ENCODE results near the gene SHROOM3. TPM values are rescaled to one million over a fixed set of nuclear protein-coding genes. Genes with fewer than 3 reads are reported as not detected.

Gene SHROOM3
- total and polyA plus RNA-seq, 2 of the 13 experiments (the other 11 are each of a cell fraction or from before 2014, with no cell fraction given), result 0.01 TPM; not detected in 1

DNA sequence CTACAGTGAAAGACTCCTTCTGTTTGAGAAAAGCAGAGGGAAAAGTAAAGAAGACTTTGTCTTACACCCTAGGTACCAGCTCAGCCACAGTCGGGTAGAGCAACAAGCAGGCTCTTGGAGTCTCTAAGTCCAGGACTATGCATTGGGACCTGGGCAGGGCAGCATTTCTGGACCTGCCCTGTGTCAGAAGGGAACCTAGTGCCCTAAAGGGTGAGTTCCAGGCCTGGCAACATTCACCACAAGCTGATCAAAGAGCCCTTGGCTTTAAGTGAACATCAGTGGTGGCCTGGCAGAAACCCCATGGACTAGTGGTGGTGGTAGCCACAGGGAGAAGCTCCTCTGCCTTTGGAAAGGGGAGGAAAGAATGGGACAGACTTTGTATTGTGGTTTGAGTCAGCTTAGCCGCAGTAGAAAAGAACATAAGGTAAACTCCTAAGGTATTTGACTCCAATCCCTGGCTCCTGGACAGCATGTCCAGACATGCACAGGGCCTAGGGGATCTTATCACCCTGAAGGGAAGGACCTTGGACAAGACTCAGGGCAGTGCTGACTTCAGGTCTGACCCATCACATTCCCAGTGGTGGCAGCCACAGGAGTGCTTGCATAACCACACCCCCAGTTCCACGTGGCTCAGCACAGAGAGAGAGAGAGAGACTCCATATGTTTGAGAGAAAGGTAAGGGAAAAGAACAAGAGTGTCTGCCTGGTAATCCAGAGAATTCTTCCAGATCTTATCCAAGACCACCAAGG is 46.7 kb upstream of the SHROOM3 start (continued):
- no peak for TF ChIP-seq ZSCAN22 (CRISPR knock-in tag; IDR thresholded peaks at IDR 0.05)
- TF ChIP-seq ARID4A (CRISPR knock-in tag; IDR thresholded peaks at IDR 0.05; ENCODE audit: borderline replicate concordance), result no peak
- TF ChIP-seq CEBPB (IDR thresholded peaks at IDR 0.05; ENCODE audit: borderline replicate concordance, low read depth, low read length), result 0 out of 2 replicates have a peak, but pooled peaks have one; percentile 9
- TF ChIP-seq, protein P1, sequence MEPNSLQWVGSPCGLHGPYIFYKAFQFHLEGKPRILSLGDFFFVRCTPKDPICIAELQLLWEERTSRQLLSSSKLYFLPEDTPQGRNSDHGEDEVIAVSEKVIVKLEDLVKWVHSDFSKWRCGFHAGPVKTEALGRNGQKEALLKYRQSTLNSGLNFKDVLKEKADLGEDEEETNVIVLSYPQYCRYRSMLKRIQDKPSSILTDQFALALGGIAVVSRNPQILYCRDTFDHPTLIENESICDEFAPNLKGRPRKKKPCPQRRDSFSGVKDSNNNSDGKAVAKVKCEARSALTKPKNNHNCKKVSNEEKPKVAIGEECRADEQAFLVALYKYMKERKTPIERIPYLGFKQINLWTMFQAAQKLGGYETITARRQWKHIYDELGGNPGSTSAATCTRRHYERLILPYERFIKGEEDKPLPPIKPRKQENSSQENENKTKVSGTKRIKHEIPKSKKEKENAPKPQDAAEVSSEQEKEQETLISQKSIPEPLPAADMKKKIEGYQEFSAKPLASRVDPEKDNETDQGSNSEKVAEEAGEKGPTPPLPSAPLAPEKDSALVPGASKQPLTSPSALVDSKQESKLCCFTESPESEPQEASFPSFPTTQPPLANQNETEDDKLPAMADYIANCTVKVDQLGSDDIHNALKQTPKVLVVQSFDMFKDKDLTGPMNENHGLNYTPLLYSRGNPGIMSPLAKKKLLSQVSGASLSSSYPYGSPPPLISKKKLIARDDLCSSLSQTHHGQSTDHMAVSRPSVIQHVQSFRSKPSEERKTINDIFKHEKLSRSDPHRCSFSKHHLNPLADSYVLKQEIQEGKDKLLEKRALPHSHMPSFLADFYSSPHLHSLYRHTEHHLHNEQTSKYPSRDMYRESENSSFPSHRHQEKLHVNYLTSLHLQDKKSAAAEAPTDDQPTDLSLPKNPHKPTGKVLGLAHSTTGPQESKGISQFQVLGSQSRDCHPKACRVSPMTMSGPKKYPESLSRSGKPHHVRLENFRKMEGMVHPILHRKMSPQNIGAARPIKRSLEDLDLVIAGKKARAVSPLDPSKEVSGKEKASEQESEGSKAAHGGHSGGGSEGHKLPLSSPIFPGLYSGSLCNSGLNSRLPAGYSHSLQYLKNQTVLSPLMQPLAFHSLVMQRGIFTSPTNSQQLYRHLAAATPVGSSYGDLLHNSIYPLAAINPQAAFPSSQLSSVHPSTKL (CRISPR knock-in tag; IDR thresholded peaks at IDR 0.05), result 0 out of 2 replicates have a peak, but pooled peaks have one; percentile 20
- TF ChIP-seq ZFX (CRISPR knock-in tag; IDR thresholded peaks at IDR 0.05; ENCODE audit: low read depth), result no peak
- TF ChIP-seq SIN3B (IDR thresholded peaks at IDR 0.05; ENCODE audit: low read length), result no peak
- TF ChIP-seq, protein P2, sequence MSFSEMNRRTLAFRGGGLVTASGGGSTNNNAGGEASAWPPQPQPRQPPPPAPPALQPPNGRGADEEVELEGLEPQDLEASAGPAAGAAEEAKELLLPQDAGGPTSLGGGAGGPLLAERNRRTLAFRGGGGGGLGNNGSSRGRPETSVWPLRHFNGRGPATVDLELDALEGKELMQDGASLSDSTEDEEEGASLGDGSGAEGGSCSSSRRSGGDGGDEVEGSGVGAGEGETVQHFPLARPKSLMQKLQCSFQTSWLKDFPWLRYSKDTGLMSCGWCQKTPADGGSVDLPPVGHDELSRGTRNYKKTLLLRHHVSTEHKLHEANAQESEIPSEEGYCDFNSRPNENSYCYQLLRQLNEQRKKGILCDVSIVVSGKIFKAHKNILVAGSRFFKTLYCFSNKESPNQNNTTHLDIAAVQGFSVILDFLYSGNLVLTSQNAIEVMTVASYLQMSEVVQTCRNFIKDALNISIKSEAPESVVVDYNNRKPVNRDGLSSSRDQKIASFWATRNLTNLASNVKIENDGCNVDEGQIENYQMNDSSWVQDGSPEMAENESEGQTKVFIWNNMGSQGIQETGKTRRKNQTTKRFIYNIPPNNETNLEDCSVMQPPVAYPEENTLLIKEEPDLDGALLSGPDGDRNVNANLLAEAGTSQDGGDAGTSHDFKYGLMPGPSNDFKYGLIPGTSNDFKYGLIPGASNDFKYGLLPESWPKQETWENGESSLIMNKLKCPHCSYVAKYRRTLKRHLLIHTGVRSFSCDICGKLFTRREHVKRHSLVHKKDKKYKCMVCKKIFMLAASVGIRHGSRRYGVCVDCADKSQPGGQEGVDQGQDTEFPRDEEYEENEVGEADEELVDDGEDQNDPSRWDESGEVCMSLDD (CRISPR knock-in tag; IDR thresholded peaks at IDR 0.05; ENCODE audit: borderline replicate concordance), result no peak
- TF ChIP-seq SMAD1 (CRISPR knock-in tag; IDR thresholded peaks at IDR 0.05; ENCODE audit: borderline replicate concordance, low read depth), result no peak
- TF ChIP-seq PCBP2 (optimal IDR thresholded peaks at IDR 0.05; ENCODE audit: low read depth, low read length, poor library complexity, severe bottlenecking), result no peak
- TF ChIP-seq ATF7-NPFF (CRISPR knock-in tag; IDR thresholded peaks at IDR 0.05; ENCODE audit: low read depth), result no peak
- TF ChIP-seq POGZ (CRISPR knock-in tag; IDR thresholded peaks at IDR 0.05), result 0 out of 2 replicates have a peak, but pooled peaks have one; percentile 23
- TF ChIP-seq SMARCC2 (IDR thresholded peaks at IDR 0.05), result no peak
- TF ChIP-seq FOXJ3 (CRISPR knock-in tag; IDR thresholded peaks at IDR 0.05; ENCODE audit: borderline replicate concordance), result no peak
- TF ChIP-seq ZNF33A (CRISPR knock-in tag; IDR thresholded peaks at IDR 0.05; ENCODE audit: borderline replicate concordance), result no peak
- 0 out of 2 replicates have a peak, but pooled peaks have one; percentile 9 for TF ChIP-seq ZFY (CRISPR knock-in tag; IDR thresholded peaks at IDR 0.05)

Measured in HepG2 (cell line).